H9 (cell line): ENCODE measurements around the gene RNF145. TPM values are rescaled to one million over a fixed set of nuclear protein-coding genes. Genes with fewer than 3 reads are reported as not detected.

Experiments used
- DNase-seq: peaks from one replicate; pipeline ENCODE4 v3.0.0-alpha.2; 2017
- H2AFZ ChIP-seq: one replicate; pipeline ENCODE4 v1.6.1; 2013; ENCODE audit warnings: mild to moderate bottlenecking, low read length, control low read depth, moderate library complexity
- H2AK5ac ChIP-seq: 2 replicates; pipeline ENCODE4 v1.6.1; 2013; ENCODE audit warnings: low read length, control low read depth, mixed read lengths; ENCODE audit not compliant: insufficient read length
- H2BK120ac ChIP-seq: one replicate; pipeline ENCODE4 v1.6.1; 2013; ENCODE audit warnings: low read depth, mild to moderate bottlenecking, low read length, control low read depth, inconsistent platforms; ENCODE audit not compliant: poor library complexity, severe bottlenecking
- H2BK12ac ChIP-seq: 2 replicates; pipeline ENCODE4 v1.6.1; 2013; ENCODE audit warnings: low read length, control low read depth, mixed read lengths, low read depth; ENCODE audit not compliant: insufficient read length
- H2BK15ac ChIP-seq: 2 replicates; pipeline ENCODE4 v1.6.1; 2013; ENCODE audit warnings: low read depth, low read length, control low read depth
- H2BK20ac ChIP-seq: one replicate; pipeline ENCODE4 v1.6.1; 2013; ENCODE audit warnings: low read depth, mild to moderate bottlenecking, low read length, control low read depth, inconsistent platforms; ENCODE audit not compliant: poor library complexity, severe bottlenecking
- H2BK5ac ChIP-seq: 2 replicates; pipeline ENCODE4 v1.6.1; 2013; ENCODE audit warnings: low read length, control low read depth, mixed read lengths; ENCODE audit not compliant: insufficient read length
- H3K14ac ChIP-seq: 2 replicates; pipeline ENCODE4 v1.6.1; 2013; ENCODE audit warnings: low read length, control low read depth; ENCODE audit not compliant: insufficient read depth
- H3K18ac ChIP-seq: 2 replicates; pipeline ENCODE4 v1.6.1; 2013; ENCODE audit warnings: low read depth, mild to moderate bottlenecking, mixed read lengths, low read length, control low read depth; ENCODE audit not compliant: insufficient read length
- H3K23ac ChIP-seq: 2 replicates; pipeline ENCODE4 v1.6.1; 2013; ENCODE audit warnings: low read length, control low read depth, mixed read lengths, low read depth; ENCODE audit not compliant: insufficient read length
- H3K23me2 ChIP-seq: 2 replicates; pipeline ENCODE4 v1.6.1; 2013; ENCODE audit warnings: low read depth, mild to moderate bottlenecking, mixed read lengths, low read length, control low read depth; ENCODE audit not compliant: insufficient read length, poor library complexity, severe bottlenecking
- H3K27ac ChIP-seq: 2 replicates; pipeline ENCODE4 v1.5.1; 2013; ENCODE audit warnings: low read length, control low read depth, mixed read lengths, low read depth; ENCODE audit not compliant: insufficient read length
- H3K27me3 ChIP-seq: 2 replicates; pipeline ENCODE4 v1.6.1; 2013; ENCODE audit warnings: low read length, control low read depth, inconsistent platforms; ENCODE audit not compliant: insufficient read depth
- H3K4ac ChIP-seq: 2 replicates; pipeline ENCODE4 v1.6.1; 2013; ENCODE audit warnings: low read depth, mild to moderate bottlenecking, control low read depth, inconsistent platforms, low read length, moderate library complexity
- H3K4me1 ChIP-seq: 2 replicates; pipeline ENCODE4 v1.6.1; 2013; ENCODE audit warnings: low read length, control low read depth, inconsistent platforms; ENCODE audit not compliant: insufficient read depth
- H3K4me2 ChIP-seq: 2 replicates; pipeline ENCODE4 v1.6.1; 2013; ENCODE audit warnings: low read length, control low read depth, mixed read lengths; ENCODE audit not compliant: insufficient read length, insufficient read depth
- H3K56ac ChIP-seq: 2 replicates; pipeline ENCODE4 v1.6.1; 2013; ENCODE audit warnings: low read depth, mild to moderate bottlenecking, mixed read lengths, low read length, control low read depth; ENCODE audit not compliant: insufficient read length
- H3K79me1 ChIP-seq: 2 replicates; pipeline ENCODE4 v1.6.1; 2013; ENCODE audit warnings: low read depth, mild to moderate bottlenecking, moderate library complexity, low read length, control low read depth, inconsistent platforms; ENCODE audit not compliant: insufficient read depth, poor library complexity, severe bottlenecking
- H3K79me2 ChIP-seq: 2 replicates; pipeline ENCODE4 v1.6.1; 2013; ENCODE audit warnings: low read length, control low read depth, inconsistent platforms; ENCODE audit not compliant: insufficient read depth
- H3K9ac ChIP-seq: 2 replicates; pipeline ENCODE4 v1.6.1; 2013; ENCODE audit warnings: low read length, control low read depth, mixed read lengths; ENCODE audit not compliant: insufficient read length; ENCODE audit errors: extremely low read depth
- H3K9me3 ChIP-seq: one replicate; pipeline ENCODE4 v1.6.1; 2013; ENCODE audit warnings: low read depth, low read length, inconsistent platforms; ENCODE audit not compliant: control insufficient read depth
- H3T11ph ChIP-seq: one replicate; pipeline ENCODE4 v1.6.1; 2013; ENCODE audit warnings: mild to moderate bottlenecking, low read length, control low read depth, inconsistent platforms
- H4K20me1 ChIP-seq: one replicate; pipeline ENCODE4 v1.6.1; 2013; ENCODE audit not compliant: control insufficient read depth, insufficient read length, insufficient read depth
- H4K5ac ChIP-seq: 2 replicates; pipeline ENCODE4 v1.6.1; 2013; ENCODE audit warnings: low read depth, mild to moderate bottlenecking, mixed read lengths, low read length, control low read depth; ENCODE audit not compliant: insufficient read length
- H4K8ac ChIP-seq: replicated peaks from 2 replicates; pipeline ENCODE4 v1.6.1; 2013; ENCODE audit warnings: low read length, control low read depth, mixed read lengths, low read depth; ENCODE audit not compliant: insufficient read length
- H4K91ac ChIP-seq: 2 replicates; pipeline ENCODE4 v1.6.1; 2013; ENCODE audit warnings: low read depth, mild to moderate bottlenecking, moderate library complexity, mixed read lengths, low read length, control low read depth; ENCODE audit not compliant: insufficient read length
- H3K27ac Mint-ChIP-seq, 3 experiments: 2 replicates in 2 of 3; 3 replicates in 1 of 3; pipeline ENCODE4 v1.8.0; 2020 to 2021; ENCODE audit warnings: mixed read lengths in 3 of 3, mild to moderate bottlenecking in 1 of 3, moderate library complexity in 1 of 3
- H3K27me3 Mint-ChIP-seq: 2 replicates; pipeline ENCODE4 v1.8.0; 2021; ENCODE audit warnings: low read depth, mild to moderate bottlenecking, moderate library complexity, mixed read lengths
- H3K36me3 Mint-ChIP-seq, 3 experiments: 2 replicates in 2 of 3; 3 replicates in 1 of 3; pipeline ENCODE4 v1.8.0; 2020 to 2021; ENCODE audit warnings: low read depth in 3 of 3, mixed read lengths in 3 of 3; ENCODE audit not compliant: insufficient read depth in 1 of 3
- H3K4me1 Mint-ChIP-seq, 2 experiments: 2 replicates each; pipeline ENCODE4 v1.8.0; 2020; ENCODE audit warnings: mixed read lengths in 2 of 2
- H3K4me3 Mint-ChIP-seq, 2 experiments: 2 replicates in 1 of 2; 3 replicates in 1 of 2; pipeline ENCODE4 v1.8.0; 2020 to 2021; ENCODE audit warnings: mild to moderate bottlenecking in 2 of 2, mixed read lengths in 2 of 2, moderate library complexity in 1 of 2
- H3K9me3 Mint-ChIP-seq, 2 experiments: 2 replicates in 1 of 2; 3 replicates in 1 of 2; pipeline ENCODE4 v1.8.0; 2020; ENCODE audit warnings: mild to moderate bottlenecking in 2 of 2, mixed read lengths in 2 of 2, moderate library complexity in 1 of 2
- WGBS: extraction: QIAGEN DNeasy Blood & Tissue Kit; methylation state at CpG from one replicate; pipeline ENCODE4 v1.1.7; 2013; ENCODE audit warnings: missing lambda C conversion rate, low lambda C conversion rate, mixed read lengths; ENCODE audit not compliant: insufficient read length; ENCODE audit errors: extremely low coverage; 5-methylcytosine and 5-hydroxymethylcytosine counted together
- total RNA-seq: library from RNA; stranded (reverse); gene quantifications from 2 replicates; pipeline ENCODE4 v1.2.1, GENCODE V29; 2021
- TF ChIP-seq, protein P1 (sequence below): fragments of 200-600 bp; sonication (generic); conservative IDR thresholded peaks from 3 replicates; pipeline ENCODE4 v1.8.0; 2021; ENCODE audit warnings: antibody characterized with exemption, mild to moderate bottlenecking

RNF145 gene
- total RNA-seq, 1 experiment from 2014 or later: 59.1 TPM

DNA sequence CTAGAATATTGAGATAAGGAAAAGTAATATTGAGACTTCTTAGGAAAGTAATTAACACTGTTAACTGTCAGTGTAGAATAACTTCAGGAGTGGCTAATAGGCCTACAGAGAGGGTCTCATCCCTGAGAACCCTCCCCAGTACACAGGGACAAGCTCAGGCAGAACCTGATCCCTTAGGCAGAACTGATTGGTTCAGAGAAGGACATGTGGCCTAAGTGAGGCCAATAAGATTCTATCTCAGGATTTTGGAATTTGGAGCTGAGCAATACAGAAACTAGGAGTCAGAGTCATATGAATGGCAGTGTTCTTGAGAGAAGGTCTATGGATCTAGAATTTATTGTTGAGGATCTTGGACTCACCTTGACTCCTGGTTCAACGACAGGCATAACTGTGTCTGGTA, 42.8 kb upstream of the RNF145 start:
- Histone ChIP-seq H3K27me3 (no peaks in the 10 kb centered on the region; the same call in 1 of the 2 replicates), H3K56ac (no peak overlapping the region), H2AFZ (no peak overlapping the region), H2BK120ac (no peak overlapping the region), H2BK20ac (no peak overlapping the region), H3K9ac (no peak overlapping the region), H4K5ac (no peak overlapping the region), H3K23ac (no peak overlapping the region), H3K27ac (no peak overlapping the region), H3K18ac (no peak overlapping the region), H3K4me1 (no peaks in the 10 kb centered on the region), H3K4ac (no peak overlapping the region), H3K4me2 (no peak overlapping the region), H2BK15ac (no peak overlapping the region), H2BK12ac (no peak overlapping the region), H2BK5ac (no peak overlapping the region), H2AK5ac (no peak overlapping the region), H3K23me2 (no peaks in the 10 kb centered on the region), H3K14ac (no peak overlapping the region), H3K9me3 (no peaks in the 10 kb centered on the region), H3T11ph (no peak overlapping the region), H4K8ac (no peak overlapping the region), H3K79me1 (no peaks in the 10 kb centered on the region), H4K20me1 (no peaks in the 10 kb centered on the region), H4K91ac (no peak overlapping the region), H3K79me2 (no peaks in the 10 kb centered on the region)
- Mint-ChIP-seq H3K36me3 (no peaks in the 10 kb centered on the region), H3K27me3 (peaks cover 53% of the 10 kb centered on the region), H3K4me3 (no peak overlapping the region), H3K4me1 (no peaks in the 10 kb centered on the region), H3K27ac (no peak overlapping the region), H3K9me3 (no peaks in the 10 kb centered on the region)
- TF ChIP-seq, protein P1, sequence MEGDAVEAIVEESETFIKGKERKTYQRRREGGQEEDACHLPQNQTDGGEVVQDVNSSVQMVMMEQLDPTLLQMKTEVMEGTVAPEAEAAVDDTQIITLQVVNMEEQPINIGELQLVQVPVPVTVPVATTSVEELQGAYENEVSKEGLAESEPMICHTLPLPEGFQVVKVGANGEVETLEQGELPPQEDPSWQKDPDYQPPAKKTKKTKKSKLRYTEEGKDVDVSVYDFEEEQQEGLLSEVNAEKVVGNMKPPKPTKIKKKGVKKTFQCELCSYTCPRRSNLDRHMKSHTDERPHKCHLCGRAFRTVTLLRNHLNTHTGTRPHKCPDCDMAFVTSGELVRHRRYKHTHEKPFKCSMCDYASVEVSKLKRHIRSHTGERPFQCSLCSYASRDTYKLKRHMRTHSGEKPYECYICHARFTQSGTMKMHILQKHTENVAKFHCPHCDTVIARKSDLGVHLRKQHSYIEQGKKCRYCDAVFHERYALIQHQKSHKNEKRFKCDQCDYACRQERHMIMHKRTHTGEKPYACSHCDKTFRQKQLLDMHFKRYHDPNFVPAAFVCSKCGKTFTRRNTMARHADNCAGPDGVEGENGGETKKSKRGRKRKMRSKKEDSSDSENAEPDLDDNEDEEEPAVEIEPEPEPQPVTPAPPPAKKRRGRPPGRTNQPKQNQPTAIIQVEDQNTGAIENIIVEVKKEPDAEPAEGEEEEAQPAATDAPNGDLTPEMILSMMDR: no peak
- DNase-seq: no peak
- no CpG with 5 or more reads among the region's 1 CpG for WGBS
